Glomerular visceral epithelial cell (primary cell): Measurements from ENCODE around the gene GRN.
"Not testable (repeated sequence)": the region's sequence is repeated elsewhere in the genome, so short reads cannot be mapped to it uniquely, and the experiment has no call there.

Experiments used
- DNase-seq: peaks from one replicate; pipeline ENCODE4 v3.0.0-alpha.2; 2016; ENCODE audit errors: extremely low spot score

GRN gene

DNA sequence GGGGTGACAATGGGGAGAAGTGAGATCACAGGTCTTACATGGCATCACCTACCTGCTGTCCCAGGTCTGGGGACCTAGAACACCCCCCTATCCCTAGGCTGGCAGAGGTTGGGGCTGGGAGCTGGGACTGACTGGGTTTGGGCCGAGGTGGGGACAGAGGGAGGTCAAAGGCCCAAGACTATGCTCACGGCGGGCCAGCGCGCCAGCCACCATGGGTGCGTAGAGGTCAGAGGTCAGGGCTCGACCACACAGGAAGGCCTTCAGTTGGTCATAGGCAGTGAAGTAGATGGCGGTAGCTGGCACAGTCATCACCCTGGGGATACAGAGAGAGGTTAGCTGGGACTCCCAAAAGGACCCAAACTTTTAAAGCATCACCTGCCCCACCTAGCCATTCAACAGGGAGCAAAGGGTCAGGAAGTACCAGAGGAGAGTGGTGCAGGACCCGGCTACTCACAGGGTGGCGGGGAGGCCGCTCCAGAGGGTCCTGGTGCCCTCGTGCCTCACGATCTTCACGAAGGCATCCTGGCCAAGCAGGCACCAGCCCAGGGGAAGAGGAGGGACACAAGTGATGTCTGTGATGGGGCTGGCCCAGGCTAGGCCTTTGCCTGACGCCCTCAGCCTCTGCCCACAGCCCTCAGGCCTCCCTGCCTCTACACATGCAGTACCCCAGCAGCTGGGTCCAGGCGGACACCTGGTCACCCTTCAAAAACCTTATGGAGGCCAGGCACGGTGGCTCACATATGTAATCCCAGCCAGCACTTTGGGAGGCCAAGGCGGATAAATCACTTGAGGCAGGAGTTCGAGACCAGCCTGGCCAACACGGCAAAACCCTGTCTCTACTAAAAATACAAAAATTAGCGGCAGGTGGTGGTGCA is 23.6 kb upstream of the GRN start:
- no peak for DNase-seq

DNA sequence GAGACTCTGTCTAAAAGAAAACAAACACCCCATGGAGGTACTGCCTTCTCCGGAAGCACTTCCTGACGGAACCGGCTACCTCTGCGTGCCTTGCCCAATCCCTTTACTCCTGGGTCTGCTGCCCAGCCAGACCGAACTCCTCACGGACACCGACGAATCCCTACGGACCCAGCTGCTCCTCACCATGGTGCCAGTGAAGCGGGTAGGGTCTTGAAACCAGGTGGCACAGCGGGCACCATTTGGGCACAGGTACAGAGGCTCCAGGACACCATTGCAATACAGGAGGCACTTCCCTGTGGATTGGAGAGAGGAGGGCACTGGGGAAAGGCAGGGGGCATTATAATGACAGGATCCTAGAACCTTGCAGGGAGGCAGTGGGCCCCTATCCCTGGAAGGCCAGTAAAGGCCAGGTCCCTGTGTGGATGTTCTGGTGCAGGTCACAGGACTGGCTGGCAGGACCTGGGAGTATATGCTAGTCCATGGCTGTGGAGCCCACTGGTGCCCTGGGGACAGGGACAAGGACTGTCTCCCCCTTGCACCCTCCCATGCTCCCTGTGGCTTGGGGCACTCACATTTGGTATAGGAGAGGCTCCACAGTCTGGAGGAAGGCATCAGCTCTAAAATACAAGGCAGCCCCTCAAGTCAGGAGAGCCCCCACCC is 22.7 kb upstream of the GRN start:
- no peak for DNase-seq

DNA sequence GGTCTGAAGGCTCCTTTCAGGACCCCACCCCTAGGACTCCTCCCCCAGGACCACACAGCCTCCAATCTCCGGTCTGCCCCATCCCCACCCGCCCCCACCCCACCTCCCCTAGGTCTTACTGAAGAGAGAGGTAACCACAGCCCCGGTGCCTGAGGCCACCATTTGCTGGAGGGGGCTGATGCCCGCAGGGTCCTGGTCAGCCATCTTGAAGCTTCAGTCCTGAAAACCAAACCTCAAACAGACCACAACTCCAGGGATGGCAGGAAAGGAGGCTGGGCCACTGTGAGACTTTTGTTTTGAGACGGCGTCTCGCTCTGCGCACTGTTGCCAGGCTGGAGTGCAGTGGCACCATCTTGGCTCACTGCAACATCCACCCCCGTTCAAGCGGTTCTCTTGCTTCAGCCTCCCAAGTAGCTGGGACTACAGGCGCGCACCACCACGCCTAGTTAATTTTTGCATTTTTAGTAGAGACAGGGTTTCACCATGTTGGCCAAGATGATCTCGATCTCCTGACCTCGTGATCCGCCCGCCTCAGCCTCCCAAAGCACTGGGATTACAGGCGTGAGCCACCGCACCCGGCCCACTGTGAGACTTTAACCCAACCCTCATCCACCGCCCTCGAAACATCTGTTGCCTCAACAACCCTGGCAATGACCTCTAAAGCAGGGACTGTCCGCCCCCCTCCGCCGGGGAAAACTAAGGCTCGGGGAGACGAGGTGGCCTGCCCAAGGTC is 21.6 kb upstream of the GRN start:
- DNase-seq, result no peak

DNA sequence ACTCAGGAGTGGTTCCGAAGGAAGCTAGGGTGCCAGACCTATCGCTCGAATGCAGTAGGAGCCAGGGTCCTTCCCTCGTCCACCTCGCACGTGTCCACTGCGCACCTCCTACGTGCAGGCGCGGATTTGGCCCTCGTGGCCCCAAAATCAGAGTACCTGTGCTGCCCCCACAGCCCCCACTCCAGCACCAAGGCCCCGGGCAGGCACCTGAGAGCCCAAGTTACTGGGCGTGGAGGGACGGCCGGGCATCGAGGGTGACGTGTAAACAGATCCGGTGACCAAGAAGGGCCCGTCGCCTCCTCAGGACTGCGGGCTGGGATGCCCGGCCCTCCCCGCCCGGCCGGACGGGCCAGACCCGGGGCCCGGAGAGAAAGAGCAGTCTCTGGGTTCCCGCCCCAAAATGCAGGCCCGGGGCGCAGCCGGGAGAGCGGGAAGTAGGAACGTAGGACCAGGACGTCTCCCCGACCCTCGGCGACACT is 21.0 kb upstream of the GRN start:
- DNase-seq, result peak; percentile 31

DNA sequence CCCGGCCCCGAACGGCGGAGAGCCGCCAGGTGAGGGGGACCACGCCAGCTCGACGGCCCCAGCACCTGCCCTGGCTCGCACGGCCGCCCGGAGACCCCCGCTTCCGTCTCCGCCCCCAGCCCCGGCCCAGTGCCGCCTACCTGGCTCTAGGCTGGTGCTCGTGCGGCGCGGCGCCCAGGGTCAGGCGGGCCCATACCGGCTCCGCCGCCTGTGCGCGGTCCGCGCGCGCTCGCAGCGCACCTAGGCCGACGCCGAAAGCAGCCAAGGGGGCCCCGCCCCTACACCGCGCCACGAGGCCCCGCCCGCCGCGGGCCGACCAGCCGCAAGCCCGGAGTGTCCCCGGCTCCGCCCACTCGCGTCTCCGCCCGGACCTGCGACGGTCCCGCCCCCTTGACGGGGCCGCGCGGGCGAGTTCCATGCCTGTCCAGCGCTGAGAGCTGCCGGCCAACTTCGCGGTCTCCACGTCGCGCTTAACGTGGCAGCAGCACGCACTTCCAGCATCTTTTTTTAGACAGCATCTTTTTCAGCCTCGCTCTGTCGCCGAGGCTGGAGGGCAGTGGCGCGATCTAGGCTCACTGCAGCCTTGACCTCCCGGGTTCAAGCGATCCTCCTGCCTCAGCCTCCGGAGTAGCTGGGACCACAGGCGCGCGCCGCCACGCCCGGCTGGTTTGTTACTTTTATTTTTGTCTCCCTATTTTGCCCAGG is 20.4 kb upstream of the GRN start, which contains the start of gene SLC25A39:
SLC25A39 (minus strand) TSS at position 253 of the 705 bp plus-strand sequence. CDS start 1,261 bp downstream, outside the sequence.
- peak; percentile 95 for DNase-seq

DNA sequence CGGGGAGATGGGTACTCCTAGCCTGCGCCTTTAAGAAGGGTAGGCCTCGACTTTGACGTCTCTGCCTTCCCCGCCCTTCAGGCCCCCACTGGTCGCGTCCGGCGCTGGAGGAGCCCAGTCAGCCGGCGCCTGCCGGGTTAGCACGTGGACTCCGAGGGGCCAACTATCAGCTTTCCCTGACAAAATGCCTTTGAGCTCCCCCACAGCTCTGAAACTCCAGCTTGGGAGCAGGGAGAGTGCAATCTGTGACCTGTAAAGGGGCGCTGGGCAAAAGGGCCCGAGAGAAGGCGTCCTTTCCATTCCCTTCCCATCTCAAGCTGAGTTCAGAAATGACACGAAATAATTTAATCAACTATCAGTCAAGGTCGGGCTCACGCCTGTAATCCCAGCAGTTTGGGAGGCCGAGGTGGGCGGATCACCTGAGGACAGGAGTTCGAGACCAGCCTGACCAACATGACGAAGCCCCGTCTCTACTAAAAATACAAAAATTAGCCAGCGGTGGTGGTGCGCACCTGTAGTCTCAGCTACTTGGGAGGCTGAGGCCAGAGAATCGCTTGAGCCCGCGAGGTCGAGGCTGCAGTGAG is 18.1 kb upstream of the GRN start:
- peak; percentile 97 for DNase-seq

DNA sequence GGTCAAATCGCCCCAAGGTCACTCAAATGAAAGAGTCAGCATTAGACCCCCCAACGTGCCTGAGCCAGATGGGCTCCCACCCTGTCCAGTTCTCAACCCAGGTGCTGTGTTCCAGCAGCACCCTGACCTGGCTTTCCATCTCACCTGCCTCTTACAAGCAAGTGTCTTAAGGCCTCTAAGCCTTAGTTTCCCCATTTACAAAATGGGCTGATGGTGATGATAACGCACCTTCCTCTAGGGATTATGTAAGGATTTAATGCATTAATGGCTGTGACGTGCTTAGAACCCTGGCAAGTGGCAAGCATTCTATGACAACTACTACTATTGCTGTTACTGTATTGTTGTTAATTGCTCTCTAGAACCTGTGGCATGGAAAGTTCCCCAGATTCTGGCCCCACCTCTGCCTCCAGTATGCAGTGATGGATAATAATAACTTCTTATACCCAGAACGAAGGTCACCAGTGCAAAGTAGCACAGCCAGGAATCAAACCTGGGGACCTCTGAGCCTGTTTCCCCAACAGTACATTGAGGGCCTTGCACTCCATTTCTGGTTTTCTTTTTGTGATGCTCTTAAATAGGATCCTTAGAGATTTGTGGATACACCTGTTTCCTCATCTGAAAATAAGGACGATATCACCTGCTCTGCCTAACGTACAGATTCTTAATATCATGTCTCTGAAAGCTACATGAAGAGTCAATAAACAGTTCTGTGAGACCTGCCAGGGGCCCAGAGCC is 17.2 kb upstream of the GRN start:
- no peak for DNase-seq

DNA sequence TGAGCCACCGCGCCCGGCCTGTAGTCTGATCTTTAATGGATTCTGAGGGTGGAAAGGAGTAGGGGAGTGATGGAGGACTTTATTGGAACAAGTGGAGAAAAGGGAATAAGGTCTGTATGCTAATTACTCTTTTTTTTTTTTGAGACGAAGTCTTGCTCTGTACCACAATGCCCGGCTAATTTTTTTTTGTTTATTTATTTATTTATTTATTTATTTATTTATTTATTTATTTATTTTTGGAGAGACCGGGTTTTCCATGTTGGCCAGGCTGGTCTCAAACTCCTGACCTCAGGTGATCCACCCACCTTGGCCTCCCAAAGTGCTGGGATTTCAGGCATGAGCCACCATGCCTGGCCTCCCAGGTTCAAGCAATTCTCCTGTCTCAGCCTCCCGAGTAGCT is 15.6 kb upstream of the GRN start:
- not testable (repeated sequence) for DNase-seq

DNA sequence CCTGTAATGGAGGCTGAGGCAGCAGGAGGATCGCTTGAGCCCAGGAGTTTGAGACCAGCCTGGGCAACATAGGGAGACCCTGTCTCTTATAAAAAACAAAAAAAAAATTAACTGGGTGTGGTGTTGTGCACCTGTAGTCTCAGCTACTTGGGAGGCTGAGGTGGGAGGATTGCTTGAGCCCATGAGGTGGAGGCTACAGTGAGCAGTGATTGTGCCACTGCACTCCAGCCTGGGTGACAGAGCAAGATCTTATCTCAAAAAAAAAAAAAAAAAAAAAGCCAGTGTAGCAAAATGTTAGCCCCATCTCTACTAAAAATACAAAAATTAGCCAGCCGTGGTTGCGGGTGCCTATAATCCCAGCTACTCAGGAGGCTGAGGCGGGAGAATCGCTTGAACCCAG is 14.8 kb upstream of the GRN start:
- not testable (repeated sequence) for DNase-seq

DNA sequence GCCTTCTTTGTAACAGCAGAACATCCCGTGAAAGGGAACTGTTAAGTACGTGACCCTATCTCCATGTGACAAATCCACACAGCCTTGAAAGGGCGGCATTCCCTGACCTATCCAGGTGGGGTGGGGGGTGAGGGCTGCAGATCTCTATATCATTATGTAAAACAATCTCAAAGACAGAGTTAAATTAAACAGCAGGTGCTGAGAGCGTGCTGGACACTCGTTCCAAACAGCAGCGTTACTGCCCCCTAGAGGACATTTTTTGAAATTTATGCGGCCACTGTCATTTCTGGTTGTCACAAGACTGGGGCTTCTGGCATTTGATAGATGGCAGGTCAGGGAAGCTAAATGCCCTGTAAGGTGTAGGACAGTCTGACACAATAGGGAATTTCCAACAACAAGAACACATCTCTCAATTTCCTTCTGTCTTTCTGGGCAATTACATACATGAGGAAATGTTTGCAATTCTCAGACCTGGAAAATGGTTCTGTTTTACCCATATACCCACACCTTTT is 13.8 kb upstream of the GRN start:
- DNase-seq, result peak; percentile 76

DNA sequence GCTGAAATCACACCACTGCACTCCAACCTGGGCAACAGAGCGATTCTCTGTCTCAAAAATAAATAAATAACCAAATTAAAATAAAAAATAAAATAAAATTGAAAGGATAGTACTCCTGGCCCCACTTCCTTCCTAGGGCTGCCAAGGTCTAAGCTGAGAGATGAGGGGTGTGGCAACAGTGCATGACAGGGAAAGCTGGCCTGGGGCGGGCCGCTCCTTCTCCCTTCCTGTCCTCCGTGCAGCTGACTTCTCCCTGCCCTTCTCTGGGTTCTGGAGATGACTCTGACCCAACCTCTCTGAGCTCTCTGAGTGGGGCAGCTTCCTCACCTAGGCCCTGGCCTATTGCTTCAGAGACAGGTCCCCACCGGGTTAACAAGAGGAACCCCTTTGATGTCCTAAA is 11.7 kb upstream of the GRN start:
- no peak for DNase-seq

DNA sequence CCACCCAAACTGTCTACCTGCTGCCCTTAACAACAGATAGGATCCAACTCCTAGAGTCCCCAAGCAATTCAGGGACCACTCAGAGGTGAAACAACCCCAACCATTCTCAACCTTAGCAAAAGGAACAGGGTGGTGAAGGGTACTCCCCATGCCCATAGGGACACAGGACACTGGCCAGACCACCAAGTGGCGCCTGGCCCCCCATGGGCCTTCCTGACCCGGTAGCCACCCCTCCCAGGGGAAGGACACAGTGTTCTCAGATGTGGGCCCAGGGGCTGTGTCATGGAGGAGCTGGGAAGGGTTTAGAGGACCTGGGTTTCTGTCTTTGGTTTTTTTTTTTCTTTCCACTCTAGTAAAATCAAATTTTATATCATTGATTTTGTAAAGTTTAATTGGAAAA is 10.8 kb upstream of the GRN start:
- DNase-seq, result no peak

DNA sequence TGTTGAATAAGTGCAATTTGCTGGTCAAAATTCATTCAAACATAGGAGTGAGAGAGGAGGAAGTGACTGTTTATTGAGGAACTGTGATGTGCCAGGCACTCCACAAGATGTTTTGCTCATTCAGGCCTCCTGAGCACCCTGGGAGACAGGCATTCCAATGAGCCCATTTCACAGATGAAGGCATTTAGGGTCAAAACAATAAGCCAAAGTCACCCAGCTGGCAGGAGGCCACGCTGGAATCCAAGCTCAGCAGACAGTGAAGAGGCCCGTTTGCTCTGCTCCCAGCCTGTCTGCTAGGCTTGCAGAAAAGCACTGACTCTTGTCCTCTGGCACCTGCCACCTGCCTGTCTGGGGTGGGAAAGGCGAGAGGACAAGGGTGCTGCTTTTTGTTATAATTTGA is 10.4 kb upstream of the GRN start:
- DNase-seq, result no peak

DNA sequence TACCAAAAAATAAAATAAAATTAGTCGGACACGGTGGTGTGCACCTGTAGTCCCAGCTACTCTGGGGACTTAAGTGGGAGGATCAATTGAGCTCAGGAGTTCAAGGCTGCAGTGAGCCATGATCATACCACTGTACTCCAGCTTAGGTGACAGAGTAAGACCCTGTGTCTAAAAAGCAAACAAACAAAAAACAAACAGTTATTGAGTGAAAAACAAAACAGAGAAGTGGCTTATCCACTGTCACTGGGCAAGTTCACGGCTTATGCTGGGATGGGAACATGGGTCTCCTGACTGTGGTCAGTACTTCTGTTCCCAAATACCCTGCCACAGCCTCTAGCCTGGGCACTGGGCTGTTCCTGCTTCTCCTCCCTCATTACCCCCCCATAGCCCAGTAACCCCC is 9.5 kb upstream of the GRN start:
- DNase-seq, result no peak

DNA sequence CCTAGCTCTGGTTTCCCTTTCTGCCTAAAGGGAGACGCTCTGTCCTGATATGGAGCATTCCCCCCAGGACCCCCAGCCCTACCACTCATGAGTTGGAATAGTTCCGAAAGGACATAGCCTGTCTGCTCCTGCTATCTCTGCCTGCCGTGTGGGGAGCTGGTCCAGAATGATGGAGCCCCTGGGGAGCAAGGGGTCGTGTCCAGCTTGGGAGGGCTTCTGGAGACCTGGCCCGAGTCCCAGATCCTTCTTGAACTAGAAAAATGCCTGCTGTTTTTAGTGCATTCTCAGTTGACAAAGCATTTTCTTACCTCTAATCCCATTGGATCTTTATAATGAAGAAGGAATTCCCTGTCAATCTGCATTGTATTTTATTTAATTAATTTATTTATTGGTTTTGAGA is 9.1 kb upstream of the GRN start:
- no peak for DNase-seq

DNA sequence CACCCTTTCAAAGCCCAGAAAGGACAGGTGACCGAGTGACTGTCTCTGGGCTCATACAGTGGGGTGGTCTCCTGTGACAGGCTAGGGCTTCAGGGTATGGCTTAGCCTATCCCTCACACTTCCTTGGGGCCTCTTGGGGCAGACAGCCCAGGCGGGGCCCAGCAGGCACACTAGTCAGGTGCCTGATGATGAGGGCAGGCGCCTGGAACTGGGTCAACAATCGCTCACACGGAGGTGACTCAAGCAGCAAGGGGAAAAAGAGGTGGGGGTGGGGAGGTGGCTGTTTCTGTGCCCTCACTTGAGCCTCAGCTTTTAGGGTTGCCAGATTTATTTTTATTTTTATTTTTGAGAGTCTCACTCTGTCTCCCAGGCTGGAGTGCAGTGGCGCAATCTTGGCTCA is 6.4 kb upstream of the GRN start:
- DNase-seq, result peak; percentile 55

DNA sequence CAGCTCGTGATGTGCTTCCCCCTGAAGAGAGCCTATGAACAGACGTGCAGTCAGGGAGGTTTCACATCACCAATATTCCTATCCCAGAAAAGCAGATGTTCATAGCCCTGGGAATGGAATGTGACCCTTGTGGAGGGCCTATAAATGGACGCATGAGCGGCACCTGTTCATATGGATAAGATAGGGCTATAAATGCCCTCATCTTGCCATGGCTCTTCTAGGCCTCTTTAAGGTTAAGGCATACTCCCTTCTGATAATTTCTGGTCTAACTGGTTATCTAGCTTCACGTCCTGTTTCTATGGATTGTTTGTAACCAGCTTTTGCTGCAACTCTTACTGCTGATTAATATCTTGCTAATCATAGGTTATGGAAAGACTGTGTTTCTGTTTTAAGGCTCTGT is 4.5 kb upstream of the GRN start:
- DNase-seq, result not testable (repeated sequence)

DNA sequence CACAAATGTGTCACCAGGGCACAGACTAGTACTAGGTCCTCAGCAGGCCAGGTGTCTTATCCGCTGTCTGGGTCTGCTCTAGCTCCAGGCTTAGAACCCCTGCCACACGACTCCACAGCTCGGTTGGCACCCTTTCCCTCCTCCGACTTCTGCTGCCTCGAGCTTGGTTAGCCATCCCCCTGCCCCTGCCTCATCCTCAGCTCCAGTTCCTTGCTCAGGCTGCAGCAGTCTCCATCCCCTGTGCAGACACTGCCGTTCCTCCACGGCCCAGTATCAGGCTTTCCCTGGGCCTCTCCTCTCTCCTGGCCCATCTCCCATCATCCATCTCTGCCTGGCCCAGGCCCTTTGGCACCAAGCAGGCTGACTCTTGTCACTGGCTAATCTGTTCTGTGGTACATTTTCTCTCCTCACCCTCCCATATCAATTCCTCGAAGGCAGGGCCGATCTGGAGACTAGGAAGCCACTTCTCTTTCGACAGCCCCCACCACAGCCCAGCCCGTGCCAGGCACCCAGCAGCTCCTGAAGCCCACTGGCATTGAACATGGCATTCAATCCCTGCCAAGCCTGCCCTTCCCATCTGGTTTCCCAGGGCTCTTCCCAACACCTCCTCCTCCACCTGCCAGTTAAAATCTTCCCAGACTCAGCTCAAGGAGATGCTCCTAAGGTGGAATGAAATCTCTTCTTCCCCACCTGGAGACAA is 1.4 kb upstream of the GRN start:
- no peak for DNase-seq

DNA sequence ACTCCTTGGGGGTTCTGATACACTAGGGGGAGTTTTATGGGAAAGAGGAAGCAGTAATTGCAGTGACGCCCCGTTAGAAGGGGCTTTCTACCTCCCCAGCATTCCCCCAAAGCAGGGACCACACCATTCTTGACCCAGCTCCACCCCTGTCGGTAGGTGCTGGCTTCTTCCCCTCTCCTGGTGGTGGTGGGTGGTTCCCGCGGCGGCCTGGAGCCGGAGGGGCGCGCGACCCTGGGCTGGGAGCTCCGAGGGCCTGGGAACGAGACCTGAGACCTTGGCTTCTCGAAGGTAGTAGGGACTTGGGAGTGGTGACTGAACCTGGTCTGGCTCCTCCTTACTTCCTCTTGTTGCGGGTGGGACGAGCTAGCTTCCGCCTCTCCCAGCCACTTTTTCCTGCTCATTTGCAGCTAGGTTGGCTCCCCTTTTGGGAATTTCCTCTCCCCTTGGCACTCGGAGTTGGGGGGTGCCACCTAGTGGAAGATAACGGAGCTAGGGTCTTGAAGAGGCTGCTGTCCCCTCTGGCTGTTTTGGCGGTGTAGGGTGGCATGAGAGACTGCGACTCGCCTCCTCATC is 438 bp downstream of the GRN start:
- DNase-seq, result peak; percentile 70
